Keratinocyte (primary cell): ENCODE data around the gene B3GAT3. TPM values are rescaled to one million over a fixed set of nuclear protein-coding genes. Genes with fewer than 3 reads are reported as not detected.

Experiments
- DNase-seq: peaks from one replicate; pipeline ENCODE4 v3.0.0-alpha.2; 2011; ENCODE audit warnings: low read depth, missing footprints, low spot score
- FAIRE-seq: peaks from 2 replicates; lab custom pipeline; 2011; peaks lifted over from hg19 to GRCh38; lab: Jason Lieb, UNC
- H2AFZ ChIP-seq: 2 replicates; pipeline ENCODE4 v1.6.0; 2012; ENCODE audit warnings: low read length, control low read depth, inconsistent platforms; ENCODE audit not compliant: control insufficient read depth
- H3K27ac ChIP-seq: 2 replicates; pipeline ENCODE4 v1.5.1; 2011; ENCODE audit warnings: low read length; ENCODE audit not compliant: control insufficient read depth, insufficient read depth
- H3K27me3 ChIP-seq: 3 replicates; pipeline ENCODE4 v1.6.0; 2011; ENCODE audit warnings: low read length; ENCODE audit not compliant: control insufficient read depth, insufficient read depth; ENCODE audit errors: extremely low read depth
- H3K36me3 ChIP-seq, 2 experiments: 2 replicates in 1 of 2; 3 replicates in 1 of 2; pipeline ENCODE4 v1.5.1; 2011; ENCODE audit warnings: low read length in 2 of 2, mild to moderate bottlenecking in 1 of 2; ENCODE audit not compliant: control insufficient read depth in 2 of 2, insufficient read depth in 2 of 2; ENCODE audit errors: extremely low read depth in 1 of 2
- H3K4me1 ChIP-seq: 3 replicates; pipeline ENCODE4 v1.5.1; 2011; ENCODE audit warnings: low read length; ENCODE audit not compliant: control insufficient read depth, insufficient read depth; ENCODE audit errors: extremely low read depth
- H3K4me2 ChIP-seq: 3 replicates; pipeline ENCODE4 v1.6.0; 2011; ENCODE audit warnings: low read depth, low read length; ENCODE audit not compliant: control insufficient read depth, insufficient read depth; ENCODE audit errors: extremely low read depth
- H3K4me3 ChIP-seq, 3 experiments: fragments of 200-600 bp in 1 of 3; sonication (generic) in 1 of 3; 2 replicates in 2 of 3; 3 replicates in 1 of 3; pipeline ENCODE4 v1.5.1; 2011 to 2016; ENCODE audit warnings: low read length in 3 of 3, mild to moderate bottlenecking in 3 of 3, control low read depth in 2 of 3, inconsistent platforms in 1 of 3, low read depth in 1 of 3, mixed read lengths in 1 of 3, mixed run types in 1 of 3, moderate library complexity in 1 of 3; ENCODE audit not compliant: control insufficient read depth in 2 of 3, insufficient read depth in 2 of 3; ENCODE audit errors: extremely low read depth in 1 of 3
- H3K79me2 ChIP-seq: 2 replicates; pipeline ENCODE4 v1.6.0; 2012; ENCODE audit warnings: low read length; ENCODE audit not compliant: control insufficient read depth, insufficient read depth
- H3K9ac ChIP-seq: 3 replicates; pipeline ENCODE4 v1.6.0; 2011; ENCODE audit warnings: low read length; ENCODE audit not compliant: control insufficient read depth, insufficient read depth; ENCODE audit errors: extremely low read depth
- H3K9me1 ChIP-seq: 3 replicates; pipeline ENCODE4 v1.6.0; 2011; ENCODE audit warnings: low read length; ENCODE audit not compliant: control insufficient read depth, insufficient read depth; ENCODE audit errors: extremely low read depth
- H3K9me3 ChIP-seq: 2 replicates; pipeline ENCODE4 v1.5.1; 2012; ENCODE audit warnings: low read depth, low read length; ENCODE audit not compliant: control insufficient read depth
- H4K20me1 ChIP-seq: 3 replicates; pipeline ENCODE4 v1.6.0; 2011; ENCODE audit warnings: low read length; ENCODE audit not compliant: control insufficient read depth, insufficient read depth; ENCODE audit errors: extremely low read depth
- CTCF ChIP-seq, 3 experiments: IDR thresholded peaks in 1 of 3; conservative IDR thresholded peaks in 1 of 3; optimal IDR thresholded peaks in 1 of 3; 2 replicates in 2 of 3; 3 replicates in 1 of 3; pipeline versions ENCODE3 to v1.5.1; 2011; ENCODE audit warnings: low read length in 3 of 3, mild to moderate bottlenecking in 3 of 3, moderate library complexity in 2 of 3, control low read depth in 1 of 3, inconsistent platforms in 1 of 3; ENCODE audit not compliant: insufficient read depth in 2 of 3; ENCODE audit errors: extremely low read depth in 1 of 3
- EZH2 ChIP-seq: IDR thresholded peaks from one replicate; pipeline ENCODE4 v1.6.1; 2012; ENCODE audit warnings: inconsistent platforms, mild to moderate bottlenecking, low read length, moderate library complexity
- dilution Hi-C: fragments of 300-500 bp; cut with MboI; formaldehyde crosslinking; loops from one replicate; pipeline ENCODE4 v1.7.0; 2020; ENCODE audit warnings: low sequenced_read_pairs; ENCODE audit not compliant: extremely low pct_ligation_motif_present
- polyA plus RNA-seq, 5 experiments: library from polyadenylated mRNA; depleted of rRNA in 3 of 5; stranded (reverse) in 3 of 5; stranded (forward) in 1 of 5; unstranded in 1 of 5; fragments of >200 nt; gene quantifications; 1 replicate in 1 of 5; 2 replicates in 3 of 5; 3 replicates in 1 of 5; pipeline versions ENCODE4 v1.2.1 to v1.2.3, GENCODE V29; 2011 to 2012; ENCODE audit warnings: missing spikeins in 2 of 5, low read depth in 1 of 5, low replicate concordance in 1 of 5

Gene B3GAT3
- polyA plus RNA-seq, 1 donor (not counting 4 experiments of a cell fraction or from before 2014, with no cell fraction given): 15.1 TPM

DNA sequence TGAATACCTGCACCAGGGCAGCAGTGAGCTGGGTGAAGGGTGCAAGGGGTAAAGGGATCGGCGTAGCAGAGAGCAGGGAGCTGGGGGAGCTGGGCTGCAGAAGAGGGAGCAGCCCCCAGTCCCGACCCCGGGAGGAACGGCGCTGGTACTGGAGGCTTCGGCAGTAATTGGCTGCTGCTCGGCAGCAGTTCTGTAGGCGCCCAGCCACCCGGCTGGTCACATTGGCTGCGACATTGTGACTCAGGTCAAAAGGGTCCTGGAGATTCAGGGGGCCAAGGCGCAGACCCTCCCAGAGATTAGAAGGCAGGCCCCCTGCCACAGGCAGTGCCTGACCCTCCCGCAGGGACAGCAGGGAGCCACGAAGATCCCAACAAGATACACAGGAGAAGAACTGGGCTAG is 45.9 kb downstream of the B3GAT3 start:
- peaks cover 28% of the 10 kb centered on the region for H3K79me2 ChIP-seq
- H3K27me3 ChIP-seq: no peaks in the 10 kb centered on the region
- no peak overlapping the region for H3K27ac ChIP-seq
- H2AFZ ChIP-seq: no peak overlapping the region
- peaks cover 9% of the 10 kb centered on the region for H4K20me1 ChIP-seq
- dilution Hi-C loops: no loop called here
- H3K4me2 ChIP-seq: no peak overlapping the region
- no peaks in the 10 kb centered on the region for H3K9me3 ChIP-seq
- FAIRE-seq (no peak), DNase-seq (no peak)
- peaks cover 21 to 41% of the 10 kb centered on the region in 2 experiments for H3K36me3 ChIP-seq
- H3K9me1 ChIP-seq: no peaks in the 10 kb centered on the region
- no peak for TF ChIP-seq EZH2
- no peak for TF ChIP-seq CTCF (optimal IDR thresholded peaks at IDR 0.05 in 1 of 3, IDR thresholded peaks at IDR 0.05 in 1 of 3, conservative IDR thresholded peaks at IDR 0.05 in 1 of 3; ENCODE audit: extremely low read depth in 1 of 3, insufficient read depth in 2 of 3, low read length in 3 of 3)
- no peak overlapping the region for H3K4me3 ChIP-seq
- peaks cover 25% of the 10 kb centered on the region for H3K4me1 ChIP-seq
- no peak overlapping the region for H3K9ac ChIP-seq

DNA sequence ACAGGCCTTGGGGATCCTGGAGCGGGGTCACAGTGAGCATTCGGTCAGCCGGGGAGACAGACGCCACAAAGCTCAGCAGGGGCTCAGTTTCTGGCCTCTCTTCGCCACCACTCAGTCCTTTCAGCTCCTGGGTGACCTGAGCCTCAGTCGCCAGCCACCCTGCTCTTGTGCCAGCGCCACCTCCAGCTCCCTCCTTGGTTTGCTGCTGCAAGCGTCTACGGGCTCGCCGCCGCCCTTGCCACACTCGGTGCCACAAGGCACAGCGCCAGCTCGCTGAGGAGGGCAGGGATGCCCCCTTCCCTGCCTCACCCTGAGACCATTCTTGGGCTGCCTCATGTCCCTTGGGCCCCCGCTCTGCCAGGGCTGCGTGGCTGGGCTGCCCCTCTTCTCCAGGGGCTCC is 46.6 kb downstream of the B3GAT3 start:
- Histone ChIP-seq H3K9ac (peak overlapping the region; percentile 77), H3K27ac (peak overlapping the region; percentile 65), H3K9me3 (no peaks in the 10 kb centered on the region), H3K4me3 (peak overlapping the region in 2 of 3 experiments; percentile 63 to 68), H3K27me3 (no peaks in the 10 kb centered on the region), H3K4me1 (peaks cover 25% of the 10 kb centered on the region), H3K9me1 (no peaks in the 10 kb centered on the region), H3K36me3 (peaks cover 23 to 46% of the 10 kb centered on the region in 2 experiments), H3K79me2 (peaks cover 35% of the 10 kb centered on the region), H3K4me2 (peak overlapping the region; percentile 86), H4K20me1 (peaks cover 9% of the 10 kb centered on the region), H2AFZ (no peak overlapping the region)
- TF ChIP-seq CTCF (optimal IDR thresholded peaks at IDR 0.05 in 1 of 3, IDR thresholded peaks at IDR 0.05 in 1 of 3, conservative IDR thresholded peaks at IDR 0.05 in 1 of 3; ENCODE audit: extremely low read depth in 1 of 3, insufficient read depth in 2 of 3, low read length in 3 of 3): no peak
- no peak for TF ChIP-seq EZH2
- DNase-seq: no peak
- no peak for FAIRE-seq
- dilution Hi-C loops: no loop called here
